Stromal cell of bone marrow (primary cell): ENCODE results near the gene ABCB4.
A peak's percentile ranks its signal among the peaks of the same experiment; 100 is the strongest.
"Not testable (repeated sequence)": the region's sequence is repeated elsewhere in the genome, so short reads cannot be mapped to it uniquely, and the experiment has no call there.

Experiments
- DNase-seq: peaks from one replicate; pipeline ENCODE4 v3.0.0-alpha.2; 2012; ENCODE audit warnings: low read depth

The ABCB4 gene

DNA sequence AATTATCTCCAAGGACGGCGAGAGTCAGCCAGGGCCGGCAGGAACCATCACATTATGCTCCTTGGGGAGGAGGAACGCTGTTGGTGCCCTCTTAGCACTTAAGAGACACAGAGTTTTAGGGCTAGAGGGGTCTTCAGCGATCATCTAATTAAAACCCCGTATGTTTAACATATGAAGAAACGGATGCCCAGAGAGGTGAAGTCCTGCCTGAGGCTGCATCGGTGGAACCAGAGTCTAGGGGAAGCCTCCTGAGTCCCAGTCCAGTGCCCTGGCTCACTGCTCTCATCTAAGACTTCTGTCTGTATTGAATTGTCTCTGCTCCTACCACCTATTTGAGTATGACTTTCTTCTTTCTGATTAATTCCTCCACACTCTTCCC is 688 bp upstream of the ABCB4 start:
- no peak for DNase-seq

- DNase-seq, result peak; percentile 46
Observed at GRCh38 chr7:87474533-87475358, 734 bp downstream of the ABCB4 start.

DNA sequence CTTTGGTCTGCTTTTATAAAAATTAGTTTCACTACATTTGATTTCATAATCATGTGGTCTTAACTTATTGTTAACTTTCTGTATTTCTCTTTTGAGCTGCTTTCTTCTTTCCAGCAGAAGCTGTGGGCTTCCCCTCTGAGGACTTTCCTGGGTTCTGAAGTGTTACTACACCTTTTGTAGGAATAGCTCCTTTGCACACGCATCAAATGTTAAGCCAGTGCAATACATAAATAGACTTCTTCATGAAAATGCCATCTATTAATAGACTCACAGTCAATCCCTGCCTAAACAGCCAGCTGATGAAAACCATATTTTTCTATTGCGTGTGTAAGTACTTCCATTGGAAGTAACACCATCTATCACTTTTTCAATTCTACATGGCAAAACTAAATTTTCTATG is 1.5 kb downstream of the ABCB4 start:
- DNase-seq, result no peak

DNA sequence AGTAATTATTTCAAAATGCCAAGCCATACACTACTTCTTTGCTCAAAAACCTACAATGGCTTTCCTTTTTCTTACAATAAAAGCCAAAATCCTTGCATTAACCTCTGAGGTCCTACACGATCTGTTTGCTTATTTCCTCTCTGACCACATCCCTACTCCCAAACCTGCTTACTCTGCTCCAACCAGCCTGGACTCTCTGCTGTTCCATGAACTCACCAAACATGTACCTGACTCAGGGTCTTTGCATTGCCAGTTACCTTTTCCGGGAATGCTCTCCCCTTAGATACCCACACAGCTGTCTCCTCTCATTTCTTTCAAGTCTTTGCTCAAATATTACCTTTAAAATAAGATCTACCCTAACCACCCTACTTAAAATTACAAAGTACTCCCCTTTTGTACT is 2.3 kb downstream of the ABCB4 start:
- DNase-seq, result no peak

- no peak for DNase-seq
Observed at GRCh38 chr7:87471473-87471872, 4.0 kb downstream of the ABCB4 start.

- not testable (repeated sequence) for DNase-seq
Observed at GRCh38 chr7:87469204-87469603, 6.3 kb downstream of the ABCB4 start.

DNA sequence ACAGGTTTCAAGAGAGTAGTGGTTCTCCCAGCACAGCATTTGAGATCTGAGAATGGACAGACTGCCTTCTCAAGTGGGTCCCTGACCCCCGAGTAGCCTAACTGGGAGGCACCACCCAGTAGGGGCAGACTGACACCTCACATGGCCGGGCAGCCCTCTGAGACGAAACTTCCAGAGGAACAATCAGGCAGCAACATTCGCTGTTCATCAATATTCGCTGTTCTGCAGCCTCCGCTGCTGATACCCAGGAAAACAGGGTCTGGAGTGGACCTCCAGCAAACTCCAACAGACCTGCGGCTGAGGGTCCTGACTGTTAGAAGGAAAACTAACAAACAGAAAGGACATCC is 10.0 kb downstream of the ABCB4 start:
- not testable (repeated sequence) for DNase-seq

DNA sequence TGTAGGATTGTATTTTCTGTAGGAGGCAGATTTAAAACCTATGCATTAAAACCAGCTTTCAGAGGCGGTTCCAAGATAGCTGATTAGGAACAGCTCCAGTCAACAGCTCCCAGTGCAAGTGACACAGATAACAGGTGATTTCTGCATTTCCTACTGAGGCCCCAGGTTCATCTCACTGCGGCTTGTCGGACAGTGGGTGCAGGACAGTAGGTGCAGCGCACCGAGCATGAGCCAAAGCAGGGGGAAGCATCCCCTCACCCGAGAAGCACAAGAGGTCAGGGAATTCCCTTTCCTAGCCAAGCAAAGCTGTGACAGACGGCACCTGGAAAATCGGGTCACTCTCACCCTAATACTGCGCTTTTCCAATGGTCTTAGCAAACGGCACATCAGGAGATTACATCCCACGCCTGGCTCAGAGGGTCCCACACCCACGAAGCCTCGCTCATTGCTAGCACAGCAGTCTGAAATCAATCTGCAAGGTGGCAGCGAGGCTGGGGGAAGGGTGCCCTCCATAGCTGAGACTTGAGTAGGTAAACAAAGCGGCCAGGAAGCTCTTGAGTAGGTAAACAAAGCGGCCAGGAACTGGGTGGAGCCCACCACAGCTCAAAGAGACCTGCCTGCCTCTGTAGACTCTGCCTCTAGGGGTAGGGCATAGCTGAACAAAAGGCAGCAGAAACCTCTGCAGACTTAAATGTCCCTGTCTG is 10.5 kb downstream of the ABCB4 start:
- not testable (repeated sequence) for DNase-seq

- DNase-seq, result no peak
Observed at GRCh38 chr7:87463982-87464381, 11.5 kb downstream of the ABCB4 start.

DNA sequence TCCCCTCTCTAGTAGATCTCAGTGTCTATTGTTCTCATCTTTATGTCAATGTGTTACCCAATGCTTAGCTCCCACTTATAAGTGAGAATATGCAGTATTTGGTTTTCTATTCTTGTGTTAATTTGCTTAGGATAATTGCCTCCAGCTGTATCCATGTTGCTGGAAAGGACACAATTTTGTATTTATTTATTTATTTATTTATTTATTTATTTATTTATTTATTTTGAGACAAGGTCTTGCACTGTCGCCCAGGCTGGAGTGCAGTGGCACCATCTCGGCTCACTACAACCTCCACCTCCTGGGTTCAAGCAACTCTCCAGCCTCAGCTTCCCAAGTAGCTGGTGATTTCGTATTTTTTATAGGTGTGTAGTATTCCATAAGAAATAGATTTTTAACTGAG is 15.0 kb downstream of the ABCB4 start:
- DNase-seq, result not testable (repeated sequence)

DNA sequence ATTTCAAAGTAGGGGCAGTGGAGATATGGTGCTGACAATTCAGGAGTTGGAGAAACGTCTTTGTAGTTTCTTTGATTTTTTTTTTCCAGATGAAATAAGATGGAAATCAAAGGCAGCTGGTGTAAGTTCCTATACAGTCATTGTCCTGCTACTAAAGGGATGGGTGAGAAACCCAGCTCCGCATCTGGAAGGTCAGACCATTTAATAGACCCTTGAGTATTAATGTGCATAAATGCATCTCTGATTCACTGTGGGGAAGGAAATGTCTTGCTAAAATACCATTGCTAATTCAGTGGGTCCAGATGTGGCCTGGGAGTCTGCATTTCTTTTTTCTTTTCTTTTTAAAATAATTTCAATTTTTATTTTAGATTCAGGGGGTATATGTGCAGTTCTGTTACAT is 15.5 kb downstream of the ABCB4 start:
- no peak for DNase-seq

DNA sequence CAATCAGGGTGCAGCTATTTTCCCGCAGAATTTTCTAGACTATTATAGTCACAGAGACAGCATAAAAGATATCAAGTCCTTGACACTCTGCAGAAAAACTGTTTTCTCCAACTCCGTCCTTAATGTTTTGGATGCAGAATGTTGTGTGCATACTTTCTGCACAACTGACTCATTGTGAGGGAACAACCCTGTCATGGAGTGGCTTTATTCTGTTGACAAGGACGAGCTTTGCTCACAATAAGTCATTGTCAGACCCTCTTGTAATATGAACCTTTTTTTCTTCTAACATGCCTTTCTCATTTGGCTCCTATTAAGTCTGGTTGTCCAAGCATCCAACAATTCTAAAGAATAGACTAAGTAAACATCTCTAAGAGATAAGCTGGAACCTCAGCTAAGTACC is 17.3 kb downstream of the ABCB4 start:
- DNase-seq, result no peak

DNA sequence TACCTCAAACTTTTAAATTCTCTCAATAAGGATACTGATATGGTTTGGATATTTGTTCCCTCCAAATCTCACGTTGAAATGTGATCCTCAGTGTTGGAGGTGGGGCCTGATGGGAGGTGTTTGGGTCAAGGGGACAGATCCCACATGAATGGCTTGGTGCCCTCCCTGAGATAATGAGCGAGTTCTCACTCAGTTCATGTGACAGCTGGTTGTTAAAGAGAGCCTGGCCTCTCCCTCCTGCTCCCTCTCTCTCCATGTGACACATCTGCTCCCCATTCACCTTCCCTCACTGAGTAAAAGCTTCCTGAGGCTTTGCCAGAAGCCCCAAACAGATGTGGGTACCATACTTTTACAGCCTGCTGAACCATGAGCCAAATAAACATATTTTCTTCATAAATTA is 19.2 kb downstream of the ABCB4 start:
- no peak for DNase-seq

DNA sequence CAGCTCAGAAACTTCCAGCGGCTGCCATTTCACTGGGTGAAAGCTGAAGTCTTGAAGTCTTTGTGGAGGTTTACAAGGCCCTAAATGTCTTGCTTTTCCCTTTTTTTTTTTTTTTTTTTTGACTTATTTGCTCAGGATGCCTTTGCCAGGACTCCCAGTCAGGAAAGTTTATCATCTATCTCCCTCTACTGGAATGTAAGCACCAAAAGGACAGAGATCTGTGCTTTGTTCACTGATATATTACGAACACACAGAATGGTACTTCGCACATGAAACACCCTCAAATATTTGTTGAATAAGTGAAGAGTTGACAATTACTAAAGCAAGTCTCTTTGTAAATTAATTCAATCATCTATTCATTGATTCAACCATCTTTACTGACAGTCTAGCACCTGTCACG is 23.2 kb downstream of the ABCB4 start:
- DNase-seq, result no peak

DNA sequence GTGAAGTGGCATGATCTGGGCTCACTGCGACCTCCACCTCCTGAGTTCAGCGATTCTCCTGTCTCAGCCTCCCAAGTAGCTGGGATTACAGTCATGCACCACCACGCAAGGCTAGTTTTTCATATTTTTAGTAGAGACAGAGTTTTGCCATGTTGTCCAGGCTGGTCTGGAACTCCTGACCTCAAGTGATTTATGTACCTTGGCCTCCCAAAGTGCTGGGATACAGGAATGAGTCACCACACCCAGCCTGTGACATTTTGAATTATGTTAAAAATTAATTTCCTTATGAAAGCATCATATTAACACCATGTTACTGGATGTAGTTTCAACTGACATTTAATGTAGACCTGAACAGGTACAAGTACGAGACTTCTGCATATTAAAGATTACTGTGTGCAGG is 24.3 kb downstream of the ABCB4 start:
- DNase-seq, result no peak

DNA sequence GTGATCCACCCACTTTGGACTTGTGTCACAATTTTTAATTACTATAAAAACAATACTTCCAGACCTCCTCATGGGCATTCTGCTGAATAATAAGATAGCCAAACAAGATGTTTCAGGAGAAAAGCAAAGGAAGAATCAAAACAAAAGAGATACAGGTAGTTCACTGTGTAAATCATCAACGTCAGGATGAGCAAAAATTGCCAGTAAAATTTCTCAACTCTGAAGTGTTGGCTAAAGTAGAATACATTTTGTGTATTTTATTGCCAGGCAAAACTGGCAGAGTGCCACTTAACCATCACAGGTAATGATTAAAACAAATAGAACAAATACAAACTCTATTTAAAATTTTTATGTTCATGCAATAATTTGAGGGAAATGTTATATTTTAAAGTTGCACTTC is 24.8 kb downstream of the ABCB4 start:
- no peak for DNase-seq

GRCh38 chr7:87448388-87448787 is 27.1 kb downstream of the ABCB4 start:
- no peak for DNase-seq

DNA sequence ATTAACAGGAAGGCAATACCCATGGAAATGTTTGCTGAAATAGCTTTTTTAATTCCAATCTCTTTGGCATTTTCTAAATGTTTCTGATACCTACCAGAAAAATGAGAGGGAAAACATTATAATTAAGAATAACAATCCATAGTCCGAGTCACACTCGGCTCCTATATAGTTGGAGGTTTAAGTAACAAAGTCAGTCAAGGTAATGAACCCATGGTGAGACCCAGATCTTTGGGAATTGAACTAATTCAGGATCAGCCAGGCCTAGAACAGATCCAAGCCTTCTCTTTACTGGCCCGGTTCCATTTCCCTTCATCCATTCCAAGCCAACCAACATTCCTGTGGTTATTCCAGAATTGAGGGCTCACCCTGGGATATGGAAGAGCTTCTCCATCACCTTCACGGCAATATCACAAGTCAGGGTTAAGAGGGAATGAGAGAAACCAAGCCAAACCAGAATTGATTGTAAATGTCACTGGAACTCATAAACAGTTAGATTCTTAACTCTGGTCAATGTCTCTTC is 28.3 kb downstream of the ABCB4 start:
- no peak for DNase-seq

- no peak for DNase-seq
Observed at GRCh38 chr7:87445897-87446296, 29.6 kb downstream of the ABCB4 start.

DNA sequence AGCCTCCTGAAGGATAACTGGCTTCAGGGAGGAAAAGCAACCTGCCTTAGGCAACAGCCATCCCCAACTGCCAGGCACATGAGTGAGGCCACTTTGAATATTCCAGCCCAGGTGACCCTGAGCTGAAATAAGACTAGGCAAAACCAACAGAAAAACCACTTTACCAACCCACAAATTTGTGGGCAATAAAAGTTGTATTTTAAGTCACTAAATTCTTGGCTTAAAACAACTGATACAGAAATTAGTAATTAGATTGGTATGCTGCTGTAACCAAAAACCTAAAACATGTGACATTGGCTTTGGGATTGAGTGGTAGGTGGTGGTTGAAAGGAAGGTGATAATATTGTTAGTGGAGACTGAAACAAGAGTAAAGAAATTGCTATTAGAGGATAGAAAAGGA is 39.9 kb downstream of the ABCB4 start:
- no peak for DNase-seq

- no peak for DNase-seq
Observed at GRCh38 chr7:87432536-87432935, 42.9 kb downstream of the ABCB4 start.

DNA sequence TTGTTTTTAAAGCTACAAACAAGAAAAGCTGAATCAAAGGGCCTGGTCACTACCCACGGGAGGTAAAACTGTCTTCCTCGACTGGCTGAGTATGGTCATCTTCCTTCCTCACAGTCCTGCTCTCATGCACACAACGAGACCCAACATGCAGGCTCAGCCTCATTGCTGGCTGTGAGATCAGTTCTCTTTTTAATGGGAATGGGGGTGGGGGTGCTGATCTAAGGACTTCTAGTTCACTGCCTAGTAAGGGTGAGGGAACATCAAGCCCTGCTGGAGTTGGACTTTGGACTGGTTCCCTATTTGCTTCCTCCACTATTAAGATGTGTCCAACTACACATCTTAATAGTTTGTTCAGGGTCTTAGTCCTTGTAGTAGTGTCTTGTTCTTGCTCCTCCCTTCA is 48.2 kb downstream of the ABCB4 start:
- no peak for DNase-seq

GRCh38 chr7:87426160-87426559 is 49.3 kb downstream of the ABCB4 start:
- no peak for DNase-seq

- no peak for DNase-seq
Observed at GRCh38 chr7:87424075-87424474, 51.4 kb downstream of the ABCB4 start.
